ENCODE results near the gene RNF34.

Gene RNF34

DNA sequence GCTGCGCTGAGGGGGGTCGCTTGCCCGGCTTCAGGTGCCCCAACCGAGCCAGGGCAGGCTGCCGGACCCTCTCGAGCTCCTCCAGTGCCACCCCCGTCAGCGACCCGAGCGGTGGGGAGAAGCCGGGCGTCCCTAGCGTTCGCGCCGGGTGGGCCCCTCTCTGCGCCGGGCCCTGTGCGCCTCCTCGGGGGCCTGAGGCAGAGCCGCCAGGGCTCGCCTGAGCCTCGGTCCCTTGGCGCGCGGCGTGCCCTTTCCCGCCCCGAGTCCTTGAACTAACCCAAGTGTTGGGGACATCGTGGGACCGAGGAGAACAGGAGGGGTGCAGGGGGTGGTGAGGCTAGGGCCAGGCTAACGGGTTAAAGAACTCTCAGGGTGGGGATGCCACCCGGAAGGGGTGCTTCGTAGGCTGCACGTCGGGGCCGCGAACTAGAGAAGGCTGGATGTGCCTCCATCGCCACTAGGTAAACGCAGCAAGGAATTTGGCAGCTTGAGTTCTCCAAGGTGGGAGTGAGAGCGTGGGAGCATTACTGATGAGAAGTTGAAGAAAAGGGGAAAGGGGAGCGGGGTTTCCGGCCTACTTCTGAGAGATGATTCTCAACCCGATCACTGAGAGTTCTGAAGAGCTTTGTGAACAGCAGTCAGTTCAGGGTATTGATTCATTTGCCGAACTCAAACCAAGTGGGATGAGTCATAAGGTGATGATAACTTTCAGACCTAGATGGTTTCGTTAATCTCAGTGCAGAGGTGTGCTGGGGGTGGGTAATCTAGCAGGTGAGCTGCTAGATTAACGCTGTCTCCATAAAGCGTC is 618 bp downstream of the RNF34 start:
- TF ChIP-seq RARB (CRISPR knock-in tag; IDR thresholded peaks at IDR 0.05), result no peak
- TF ChIP-seq, protein P1, sequence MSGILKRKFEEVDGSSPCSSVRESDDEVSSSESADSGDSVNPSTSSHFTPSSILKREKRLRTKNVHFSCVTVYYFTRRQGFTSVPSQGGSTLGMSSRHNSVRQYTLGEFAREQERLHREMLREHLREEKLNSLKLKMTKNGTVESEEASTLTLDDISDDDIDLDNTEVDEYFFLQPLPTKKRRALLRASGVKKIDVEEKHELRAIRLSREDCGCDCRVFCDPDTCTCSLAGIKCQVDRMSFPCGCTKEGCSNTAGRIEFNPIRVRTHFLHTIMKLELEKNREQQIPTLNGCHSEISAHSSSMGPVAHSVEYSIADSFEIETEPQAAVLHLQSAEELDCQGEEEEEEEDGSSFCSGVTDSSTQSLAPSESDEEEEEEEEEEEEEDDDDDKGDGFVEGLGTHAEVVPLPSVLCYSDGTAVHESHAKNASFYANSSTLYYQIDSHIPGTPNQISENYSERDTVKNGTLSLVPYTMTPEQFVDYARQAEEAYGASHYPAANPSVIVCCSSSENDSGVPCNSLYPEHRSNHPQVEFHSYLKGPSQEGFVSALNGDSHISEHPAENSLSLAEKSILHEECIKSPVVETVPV (CRISPR knock-in tag; IDR thresholded peaks at IDR 0.05), result no peak
- TF ChIP-seq ZNF565 (CRISPR knock-in tag; conservative IDR thresholded peaks at IDR 0.05; ENCODE audit: low read depth), result no peak
- no peak for TF ChIP-seq CSDC2 (CRISPR knock-in tag; IDR thresholded peaks at IDR 0.05)
- TF ChIP-seq OSR1 (CRISPR knock-in tag; IDR thresholded peaks at IDR 0.05), result no peak
- no peak for TF ChIP-seq TOX (CRISPR knock-in tag; IDR thresholded peaks at IDR 0.05; ENCODE audit: borderline replicate concordance)
- no peak for TF ChIP-seq ZC3H10 (CRISPR knock-in tag; IDR thresholded peaks at IDR 0.05)
- TF ChIP-seq BACH2 (CRISPR knock-in tag; IDR thresholded peaks at IDR 0.05; ENCODE audit: borderline replicate concordance), result no peak
- no peak for TF ChIP-seq SNAI2 (CRISPR knock-in tag; IDR thresholded peaks at IDR 0.05)
- no peak for TF ChIP-seq ZNF70 (CRISPR knock-in tag; IDR thresholded peaks at IDR 0.05)
- no peak for TF ChIP-seq GLIS3 (CRISPR knock-in tag; IDR thresholded peaks at IDR 0.05)
- TF ChIP-seq, protein P2, sequence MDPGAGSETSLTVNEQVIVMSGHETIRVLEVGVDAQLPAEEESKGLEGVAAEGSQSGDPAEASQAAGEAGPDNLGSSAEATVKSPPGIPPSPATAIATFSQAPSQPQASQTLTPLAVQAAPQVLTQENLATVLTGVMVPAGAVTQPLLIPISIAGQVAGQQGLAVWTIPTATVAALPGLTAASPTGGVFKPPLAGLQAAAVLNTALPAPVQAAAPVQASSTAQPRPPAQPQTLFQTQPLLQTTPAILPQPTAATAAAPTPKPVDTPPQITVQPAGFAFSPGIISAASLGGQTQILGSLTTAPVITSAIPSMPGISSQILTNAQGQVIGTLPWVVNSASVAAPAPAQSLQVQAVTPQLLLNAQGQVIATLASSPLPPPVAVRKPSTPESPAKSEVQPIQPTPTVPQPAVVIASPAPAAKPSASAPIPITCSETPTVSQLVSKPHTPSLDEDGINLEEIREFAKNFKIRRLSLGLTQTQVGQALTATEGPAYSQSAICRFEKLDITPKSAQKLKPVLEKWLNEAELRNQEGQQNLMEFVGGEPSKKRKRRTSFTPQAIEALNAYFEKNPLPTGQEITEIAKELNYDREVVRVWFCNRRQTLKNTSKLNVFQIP (CRISPR knock-in tag; IDR thresholded peaks at IDR 0.05; ENCODE audit: borderline replicate concordance, low read depth), result no peak
- TF ChIP-seq PPARA (CRISPR knock-in tag; IDR thresholded peaks at IDR 0.05; ENCODE audit: borderline replicate concordance), result no peak
- no peak for TF ChIP-seq ZFP30 (CRISPR knock-in tag; IDR thresholded peaks at IDR 0.05)
- TF ChIP-seq, protein P3, sequence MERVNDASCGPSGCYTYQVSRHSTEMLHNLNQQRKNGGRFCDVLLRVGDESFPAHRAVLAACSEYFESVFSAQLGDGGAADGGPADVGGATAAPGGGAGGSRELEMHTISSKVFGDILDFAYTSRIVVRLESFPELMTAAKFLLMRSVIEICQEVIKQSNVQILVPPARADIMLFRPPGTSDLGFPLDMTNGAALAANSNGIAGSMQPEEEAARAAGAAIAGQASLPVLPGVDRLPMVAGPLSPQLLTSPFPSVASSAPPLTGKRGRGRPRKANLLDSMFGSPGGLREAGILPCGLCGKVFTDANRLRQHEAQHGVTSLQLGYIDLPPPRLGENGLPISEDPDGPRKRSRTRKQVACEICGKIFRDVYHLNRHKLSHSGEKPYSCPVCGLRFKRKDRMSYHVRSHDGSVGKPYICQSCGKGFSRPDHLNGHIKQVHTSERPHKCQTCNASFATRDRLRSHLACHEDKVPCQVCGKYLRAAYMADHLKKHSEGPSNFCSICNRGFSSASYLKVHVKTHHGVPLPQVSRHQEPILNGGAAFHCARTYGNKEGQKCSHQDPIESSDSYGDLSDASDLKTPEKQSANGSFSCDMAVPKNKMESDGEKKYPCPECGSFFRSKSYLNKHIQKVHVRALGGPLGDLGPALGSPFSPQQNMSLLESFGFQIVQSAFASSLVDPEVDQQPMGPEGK (CRISPR knock-in tag; IDR thresholded peaks at IDR 0.05; ENCODE audit: borderline replicate concordance), result no peak
- no peak for TF ChIP-seq TCF4 (CRISPR knock-in tag; IDR thresholded peaks at IDR 0.05; ENCODE audit: borderline replicate concordance)
- no peak for TF ChIP-seq ISL1 (CRISPR knock-in tag; IDR thresholded peaks at IDR 0.05)
- no peak for TF ChIP-seq ZNF8 (CRISPR knock-in tag; IDR thresholded peaks at IDR 0.05)
- TF ChIP-seq, protein P4, sequence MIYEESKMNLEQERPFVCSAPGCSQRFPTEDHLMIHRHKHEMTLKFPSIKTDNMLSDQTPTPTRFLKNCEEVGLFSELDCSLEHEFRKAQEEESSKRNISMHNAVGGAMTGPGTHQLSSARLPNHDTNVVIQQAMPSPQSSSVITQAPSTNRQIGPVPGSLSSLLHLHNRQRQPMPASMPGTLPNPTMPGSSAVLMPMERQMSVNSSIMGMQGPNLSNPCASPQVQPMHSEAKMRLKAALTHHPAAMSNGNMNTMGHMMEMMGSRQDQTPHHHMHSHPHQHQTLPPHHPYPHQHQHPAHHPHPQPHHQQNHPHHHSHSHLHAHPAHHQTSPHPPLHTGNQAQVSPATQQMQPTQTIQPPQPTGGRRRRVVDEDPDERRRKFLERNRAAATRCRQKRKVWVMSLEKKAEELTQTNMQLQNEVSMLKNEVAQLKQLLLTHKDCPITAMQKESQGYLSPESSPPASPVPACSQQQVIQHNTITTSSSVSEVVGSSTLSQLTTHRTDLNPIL (CRISPR knock-in tag; IDR thresholded peaks at IDR 0.05; ENCODE audit: low read depth), result no peak
- no peak for TF ChIP-seq ARNTL (CRISPR knock-in tag; IDR thresholded peaks at IDR 0.05; ENCODE audit: borderline replicate concordance, low read depth)
- ATAC-seq, result peak; percentile 69

DNA sequence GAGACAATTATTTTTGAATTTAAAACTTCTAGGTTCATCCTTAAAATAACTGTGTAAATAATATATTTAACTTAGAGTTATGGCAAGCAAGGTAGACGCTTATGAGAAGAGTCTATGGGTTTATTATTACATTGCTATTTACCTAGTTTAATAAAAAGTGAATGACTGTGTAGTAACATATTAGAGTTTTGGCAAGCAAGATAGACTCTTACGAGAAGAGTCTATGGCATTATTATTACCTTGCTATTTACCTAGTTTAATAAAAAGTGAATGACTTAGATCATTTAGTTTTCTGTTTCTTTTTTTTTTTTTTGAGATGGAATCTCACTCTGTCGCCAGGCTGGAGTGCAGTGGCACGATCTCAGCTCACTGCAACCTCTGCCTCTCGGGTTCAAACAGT is 3.8 kb downstream of the RNF34 start:
- ATAC-seq, result no peak
- TF ChIP-seq ISL1 (CRISPR knock-in tag; IDR thresholded peaks at IDR 0.05), result no peak
- TF ChIP-seq, protein P3 (CRISPR knock-in tag; IDR thresholded peaks at IDR 0.05; ENCODE audit: borderline replicate concordance), result no peak
- TF ChIP-seq PPARA (CRISPR knock-in tag; IDR thresholded peaks at IDR 0.05; ENCODE audit: borderline replicate concordance), result no peak
- no peak for TF ChIP-seq ZFP30 (CRISPR knock-in tag; IDR thresholded peaks at IDR 0.05)
- TF ChIP-seq RARB (CRISPR knock-in tag; IDR thresholded peaks at IDR 0.05), result no peak
- no peak for TF ChIP-seq TOX (CRISPR knock-in tag; IDR thresholded peaks at IDR 0.05; ENCODE audit: borderline replicate concordance)
- no peak for TF ChIP-seq TCF4 (CRISPR knock-in tag; IDR thresholded peaks at IDR 0.05; ENCODE audit: borderline replicate concordance)
- TF ChIP-seq, protein P4 (CRISPR knock-in tag; IDR thresholded peaks at IDR 0.05; ENCODE audit: low read depth), result no peak

Data from SK-N-SH treated with all-trans-retinoic acid at 6 μM for 48 hours (cell line).